SK-N-SH (cell line): ENCODE results near the gene NAXD. TPM values are rescaled to one million over a fixed set of nuclear protein-coding genes. Genes with fewer than 3 reads are reported as not detected.

Experiments
- CTCF ChIA-PET: fragments of 300-600, 350-600 bp; formaldehyde crosslinking; extraction: SDS; loops from one replicate; lab custom pipeline; 2021; lab: Yijun Ruan, JAX
- POLR2A ChIA-PET: fragments of 350-600 bp; sonication (Branson Sonifier 250); formaldehyde crosslinking; extraction: SDS; loops from one replicate; lab custom pipeline; 2020; ENCODE audit warnings: antibody characterized with exemption, inconsistent platforms; lab: Yijun Ruan, JAX
- DNase-seq: peaks from one replicate; pipeline ENCODE4 v3.0.0; 2012
- H2AFZ ChIP-seq: fragments of 200-600 bp; sonication (generic); 2 replicates; pipeline ENCODE4 v1.8.1; 2016; ENCODE audit warnings: antibody characterized with exemption, mild to moderate bottlenecking, low read depth
- H3F3A ChIP-seq: fragments of 200-600 bp; sonication (generic); replicated peaks from 2 replicates; pipeline ENCODE3; 2016; ENCODE audit warnings: antibody characterized with exemption, mild to moderate bottlenecking; ENCODE audit not compliant: insufficient read depth
- H3K27ac ChIP-seq, 2 experiments: fragments of 200-500 bp in 1 of 2; fragments of 200-600 bp in 1 of 2; sonication (Bioruptor generic) in 1 of 2; sonication (generic), shearing (Covaris generic) in 1 of 2; 2 replicates each; pipeline versions ENCODE4 v1.5.1 to v1.6.1; 2014 to 2016; ENCODE audit warnings: low read depth in 2 of 2, inconsistent platforms in 1 of 2, low read length in 1 of 2, mild to moderate bottlenecking in 1 of 2, mixed read lengths in 1 of 2
- H3K27me3 ChIP-seq: fragments of 200-600 bp; sonication (generic), shearing (Covaris generic); 2 replicates; pipeline ENCODE4 v1.6.1; 2016; ENCODE audit warnings: mixed run types; ENCODE audit not compliant: insufficient read depth
- H3K36me3 ChIP-seq, 2 experiments: fragments of 200-500 bp in 1 of 2; fragments of 200-600 bp in 1 of 2; sonication (Bioruptor generic) in 1 of 2; sonication (generic) in 1 of 2; replicated peaks in 1 of 2; 2 replicates each; pipeline versions ENCODE3 to v1.5.1; 2014 to 2016; ENCODE audit warnings: low read length in 1 of 2, mild to moderate bottlenecking in 1 of 2; ENCODE audit not compliant: insufficient read depth in 2 of 2, control insufficient read depth in 1 of 2
- H3K4me1 ChIP-seq, 2 experiments: fragments of 200-500 bp in 1 of 2; fragments of 200-600 bp in 1 of 2; sonication (Bioruptor generic) in 1 of 2; sonication (generic), shearing (Covaris generic) in 1 of 2; 2 replicates each; pipeline versions ENCODE4 v1.5.1 to v1.6.1; 2014 to 2016; ENCODE audit warnings: low read depth in 1 of 2, low read length in 1 of 2, mixed run types in 1 of 2; ENCODE audit not compliant: insufficient read depth in 2 of 2, control insufficient read depth in 1 of 2
- H3K4me2 ChIP-seq: fragments of 200-600 bp; sonication (generic), shearing (Covaris generic); 2 replicates; pipeline ENCODE4 v1.6.1; 2017; ENCODE audit warnings: mixed run types
- H3K4me3 ChIP-seq, 2 experiments: fragments of 200-500 bp in 1 of 2; fragments of 200-600 bp in 1 of 2; sonication (Bioruptor generic) in 1 of 2; sonication (generic), shearing (Covaris generic) in 1 of 2; 2 replicates each; pipeline versions ENCODE4 v1.5.1 to v1.8.1; 2014 to 2016; ENCODE audit warnings: low read depth in 2 of 2, inconsistent platforms in 1 of 2, low read length in 1 of 2, mild to moderate bottlenecking in 1 of 2, mixed read lengths in 1 of 2, moderate library complexity in 1 of 2
- H3K79me2 ChIP-seq: fragments of 200-600 bp; sonication (generic); 2 replicates; pipeline ENCODE4 v1.8.1; 2017; ENCODE audit warnings: mild to moderate bottlenecking; ENCODE audit not compliant: insufficient read depth
- H3K9ac ChIP-seq: fragments of 200-600 bp; sonication (generic); 2 replicates; pipeline ENCODE4 v1.6.1; 2017; ENCODE audit warnings: mixed run types
- H3K9me2 ChIP-seq: fragments of 200-600 bp; sonication (generic); 2 replicates; pipeline ENCODE4 v1.6.1; 2017; ENCODE audit warnings: mixed run types
- H3K9me3 ChIP-seq: fragments of 200-600 bp; sonication (generic); 2 replicates; pipeline ENCODE4 v1.6.1; 2017; ENCODE audit warnings: mixed run types, mild to moderate bottlenecking, moderate library complexity
- H4K20me1 ChIP-seq: fragments of 200-600 bp; sonication (generic); 2 replicates; pipeline ENCODE4 v1.6.1; 2017; ENCODE audit warnings: mild to moderate bottlenecking, mixed run types; ENCODE audit not compliant: insufficient read depth
- ELF1 ChIP-seq: IDR thresholded peaks from 2 replicates; pipeline ENCODE4 v1.4.0; 2012
- EP300 ChIP-seq, 2 experiments: IDR thresholded peaks; 2 replicates each; pipeline versions ENCODE4 v1.4.0 to v1.6.1; 2012; ENCODE audit warnings: borderline replicate concordance in 1 of 2, low read depth in 1 of 2, low read length in 1 of 2
- EZH2phosphoT487 ChIP-seq: fragments of 200-600 bp; sonication (generic); IDR thresholded peaks from 2 replicates; pipeline ENCODE4 v1.6.1; 2017; ENCODE audit warnings: low read depth, mixed run types, mild to moderate bottlenecking, antibody characterized with exemption, moderate library complexity, borderline replicate concordance
- FOSL2 ChIP-seq: IDR thresholded peaks from 2 replicates; pipeline ENCODE4 v1.4.0; 2012; ENCODE audit warnings: low read depth, mild to moderate bottlenecking, moderate library complexity, borderline replicate concordance
- GABPA ChIP-seq: IDR thresholded peaks from 2 replicates; pipeline ENCODE4 v1.4.0; 2012; ENCODE audit warnings: low read depth, mild to moderate bottlenecking
- GATA2 ChIP-seq: sonication (generic); formaldehyde crosslinking; IDR thresholded peaks from 2 replicates; pipeline ENCODE4 v1.5.0; 2020; ENCODE audit warnings: mild to moderate bottlenecking, missing genetic modification reagents
- MEF2A ChIP-seq: IDR thresholded peaks from 2 replicates; pipeline ENCODE4 v1.4.0; 2012; ENCODE audit warnings: low read depth, borderline replicate concordance
- MXI1 ChIP-seq: IDR thresholded peaks from 2 replicates; pipeline ENCODE4 v1.6.1; 2012; ENCODE audit warnings: mild to moderate bottlenecking, low read depth, low read length, improper control_type of control experiment
- NRF1 ChIP-seq: IDR thresholded peaks from 2 replicates; pipeline ENCODE4 v1.6.1; 2012; ENCODE audit warnings: low read depth, mild to moderate bottlenecking, low read length
- POLR2AphosphoS5 ChIP-seq: IDR thresholded peaks from 2 replicates; pipeline ENCODE4 v1.6.1; 2012; ENCODE audit warnings: low read depth, low read length
- RAD21 ChIP-seq: IDR thresholded peaks from 2 replicates; pipeline ENCODE4 v1.6.1; 2012; ENCODE audit warnings: mild to moderate bottlenecking, low read length
- RCOR1 ChIP-seq: fragments of 150-350 bp; IDR thresholded peaks from 2 replicates; pipeline ENCODE4 v1.6.1; 2017; ENCODE audit warnings: antibody characterized with exemption, low read length
- RFX5 ChIP-seq: IDR thresholded peaks from 2 replicates; pipeline ENCODE4 v1.6.1; 2012; ENCODE audit warnings: mild to moderate bottlenecking, improper control_type of control experiment, low read length
- RXRA ChIP-seq: IDR thresholded peaks from 2 replicates; pipeline ENCODE4 v1.4.0; 2012; ENCODE audit warnings: low read depth, mild to moderate bottlenecking, borderline replicate concordance
- TAF1 ChIP-seq: IDR thresholded peaks from 2 replicates; pipeline ENCODE4 v1.6.1; 2012; ENCODE audit warnings: low read depth, mild to moderate bottlenecking, low read length, moderate library complexity, borderline replicate concordance
- TCF12 ChIP-seq: IDR thresholded peaks from 2 replicates; pipeline ENCODE4 v1.4.0; 2012
- WGBS: methylation state at CpG from one replicate; pipeline ENCODE4 v1.1.6; 2017; ENCODE audit warnings: low lambda C conversion rate; 5-methylcytosine and 5-hydroxymethylcytosine counted together
- polyA plus RNA-seq, 3 experiments: library from polyadenylated mRNA; depleted of rRNA; stranded (reverse); fragments of >200 nt; gene quantifications; 2 replicates each; pipeline ENCODE4 v1.2.3, GENCODE V29; 2012
- TF ChIP-seq, protein P1 (sequence below): IDR thresholded peaks from 2 replicates; pipeline ENCODE4 v1.4.0; 2012; ENCODE audit warnings: low read depth
- TF ChIP-seq, protein P2 (sequence below): fragments of 150-350 bp; IDR thresholded peaks from 2 replicates; pipeline ENCODE4 v1.6.1; 2017; ENCODE audit warnings: antibody characterized with exemption, low read length, low read depth, borderline replicate concordance
- TF ChIP-seq, protein P3 (sequence below): IDR thresholded peaks from 2 replicates; pipeline ENCODE4 v1.4.0; 2012; ENCODE audit warnings: low read depth, borderline replicate concordance
- TF ChIP-seq, protein P4 (sequence below): fragments of 200-600 bp; sonication (generic); IDR thresholded peaks from 2 replicates; pipeline ENCODE4 v1.6.1; 2017; ENCODE audit warnings: antibody characterized with exemption, mild to moderate bottlenecking, moderate library complexity

The NAXD gene
- polyA plus RNA-seq, 1 of the 3 experiments (the other 2 are of a cell fraction): 32.4 TPM

DNA sequence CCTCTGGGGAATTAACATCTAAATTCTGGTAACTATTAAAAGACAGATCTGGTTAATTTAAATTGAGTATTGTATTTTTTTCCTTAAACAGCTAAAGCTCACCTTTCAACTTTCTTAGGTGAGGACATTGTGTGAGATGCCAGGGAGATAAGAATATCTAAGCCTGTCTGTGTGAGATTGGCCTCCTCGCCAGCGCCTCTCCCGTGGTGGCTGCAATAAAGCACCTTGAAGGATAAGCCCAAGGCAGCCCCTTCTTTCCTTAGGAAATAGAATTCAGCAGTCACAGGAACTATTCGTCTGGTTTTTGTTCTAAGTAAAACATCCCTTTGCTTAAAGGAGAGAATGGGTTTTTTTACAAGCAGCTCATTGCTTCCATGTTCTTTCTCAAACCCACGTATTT is 24.6 kb downstream of the NAXD start:
- peaks cover 32 to 89% of the 10 kb centered on the region in 2 experiments for H3K36me3 ChIP-seq
- no peak overlapping the region for H2AFZ ChIP-seq
- no peak overlapping the region for H3K4me3 ChIP-seq
- H3K4me2 ChIP-seq: no peak overlapping the region
- peak overlapping the region in 1 of 2 experiments; percentile 54; a peak in 1 of 4 replicates for H3K27ac ChIP-seq
- H3K9me2 ChIP-seq: no peaks in the 10 kb centered on the region
- no peak for DNase-seq
- H3K9me3 ChIP-seq: no peaks in the 10 kb centered on the region
- no peak overlapping the region for H3K9ac ChIP-seq
- WGBS: 98% methylated on average over 5 of the region's 5 CpGs
- peaks cover 0 to 17% of the 10 kb centered on the region in 2 experiments; a peak in 1 of 4 replicates for H3K4me1 ChIP-seq
- peaks cover 10% of the 10 kb centered on the region; the same call in 1 of the 2 replicates for H3K79me2 ChIP-seq
- no peaks in the 10 kb centered on the region for H3K27me3 ChIP-seq
- TF ChIP-seq NRF1: no peak
- TF ChIP-seq MXI1: no peak
- TF ChIP-seq TCF12: no peak
- TF ChIP-seq TAF1: no peak
- TF ChIP-seq MEF2A: no peak
- TF ChIP-seq FOSL2: no peak
- TF ChIP-seq, protein P1, sequence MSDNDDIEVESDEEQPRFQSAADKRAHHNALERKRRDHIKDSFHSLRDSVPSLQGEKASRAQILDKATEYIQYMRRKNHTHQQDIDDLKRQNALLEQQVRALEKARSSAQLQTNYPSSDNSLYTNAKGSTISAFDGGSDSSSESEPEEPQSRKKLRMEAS: no peak
- TF ChIP-seq, protein P2, sequence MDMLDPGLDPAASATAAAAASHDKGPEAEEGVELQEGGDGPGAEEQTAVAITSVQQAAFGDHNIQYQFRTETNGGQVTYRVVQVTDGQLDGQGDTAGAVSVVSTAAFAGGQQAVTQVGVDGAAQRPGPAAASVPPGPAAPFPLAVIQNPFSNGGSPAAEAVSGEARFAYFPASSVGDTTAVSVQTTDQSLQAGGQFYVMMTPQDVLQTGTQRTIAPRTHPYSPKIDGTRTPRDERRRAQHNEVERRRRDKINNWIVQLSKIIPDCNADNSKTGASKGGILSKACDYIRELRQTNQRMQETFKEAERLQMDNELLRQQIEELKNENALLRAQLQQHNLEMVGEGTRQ: no peak
- TF ChIP-seq, protein P3, sequence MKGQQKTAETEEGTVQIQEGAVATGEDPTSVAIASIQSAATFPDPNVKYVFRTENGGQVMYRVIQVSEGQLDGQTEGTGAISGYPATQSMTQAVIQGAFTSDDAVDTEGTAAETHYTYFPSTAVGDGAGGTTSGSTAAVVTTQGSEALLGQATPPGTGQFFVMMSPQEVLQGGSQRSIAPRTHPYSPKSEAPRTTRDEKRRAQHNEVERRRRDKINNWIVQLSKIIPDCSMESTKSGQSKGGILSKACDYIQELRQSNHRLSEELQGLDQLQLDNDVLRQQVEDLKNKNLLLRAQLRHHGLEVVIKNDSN: no peak
- TF ChIP-seq RFX5: no peak
- no peak for TF ChIP-seq EP300 (IDR thresholded peaks at IDR 0.05; ENCODE audit: borderline replicate concordance in 1 of 2, low read depth in 1 of 2, low read length in 1 of 2)
- TF ChIP-seq GABPA: no peak
- no peak for TF ChIP-seq RXRA
- TF ChIP-seq RAD21: no peak
- TF ChIP-seq, protein P4, sequence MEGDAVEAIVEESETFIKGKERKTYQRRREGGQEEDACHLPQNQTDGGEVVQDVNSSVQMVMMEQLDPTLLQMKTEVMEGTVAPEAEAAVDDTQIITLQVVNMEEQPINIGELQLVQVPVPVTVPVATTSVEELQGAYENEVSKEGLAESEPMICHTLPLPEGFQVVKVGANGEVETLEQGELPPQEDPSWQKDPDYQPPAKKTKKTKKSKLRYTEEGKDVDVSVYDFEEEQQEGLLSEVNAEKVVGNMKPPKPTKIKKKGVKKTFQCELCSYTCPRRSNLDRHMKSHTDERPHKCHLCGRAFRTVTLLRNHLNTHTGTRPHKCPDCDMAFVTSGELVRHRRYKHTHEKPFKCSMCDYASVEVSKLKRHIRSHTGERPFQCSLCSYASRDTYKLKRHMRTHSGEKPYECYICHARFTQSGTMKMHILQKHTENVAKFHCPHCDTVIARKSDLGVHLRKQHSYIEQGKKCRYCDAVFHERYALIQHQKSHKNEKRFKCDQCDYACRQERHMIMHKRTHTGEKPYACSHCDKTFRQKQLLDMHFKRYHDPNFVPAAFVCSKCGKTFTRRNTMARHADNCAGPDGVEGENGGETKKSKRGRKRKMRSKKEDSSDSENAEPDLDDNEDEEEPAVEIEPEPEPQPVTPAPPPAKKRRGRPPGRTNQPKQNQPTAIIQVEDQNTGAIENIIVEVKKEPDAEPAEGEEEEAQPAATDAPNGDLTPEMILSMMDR: no peak
- TF ChIP-seq POLR2AphosphoS5: no peak
- TF ChIP-seq GATA2 (CRISPR knock-in tag): no peak
- TF ChIP-seq ELF1: no peak
- no peak for TF ChIP-seq EZH2phosphoT487
- no peak for TF ChIP-seq RCOR1
- CTCF ChIA-PET: interaction anchor here (1.0 to 2.2 kb wide), 4 partner anchors 11 to 62 kb away, joined by 3 to 6 read pairs (median 4); no protein-coding TSS in a partner anchor
- H3F3A ChIP-seq: peaks cover 6% of the 10 kb centered on the region
- POLR2A ChIA-PET: interaction anchor here (0.6 kb wide), 1 partner anchor 1119 kb away, joined by 3 read pairs; no protein-coding TSS in a partner anchor
- peaks cover 4% of the 10 kb centered on the region; the same call in 1 of the 2 replicates for H4K20me1 ChIP-seq
